AG10803 (cell line): Measurements from ENCODE around the gene NAB1.

Experiments used
- DNase-seq: peaks from one replicate; pipeline ENCODE4 v3.0.0; 2010; ENCODE audit warnings: low read depth
- H3K4me3 ChIP-seq: 2 replicates; pipeline ENCODE4 v1.5.1; 2011; ENCODE audit warnings: mild to moderate bottlenecking, low read length, control low read depth
- TF ChIP-seq, protein P1 (sequence below): conservative IDR thresholded peaks from 2 replicates; pipeline ENCODE4 v1.5.1; 2011; ENCODE audit warnings: mild to moderate bottlenecking, low read length, control low read depth, inconsistent platforms

Gene NAB1

DNA sequence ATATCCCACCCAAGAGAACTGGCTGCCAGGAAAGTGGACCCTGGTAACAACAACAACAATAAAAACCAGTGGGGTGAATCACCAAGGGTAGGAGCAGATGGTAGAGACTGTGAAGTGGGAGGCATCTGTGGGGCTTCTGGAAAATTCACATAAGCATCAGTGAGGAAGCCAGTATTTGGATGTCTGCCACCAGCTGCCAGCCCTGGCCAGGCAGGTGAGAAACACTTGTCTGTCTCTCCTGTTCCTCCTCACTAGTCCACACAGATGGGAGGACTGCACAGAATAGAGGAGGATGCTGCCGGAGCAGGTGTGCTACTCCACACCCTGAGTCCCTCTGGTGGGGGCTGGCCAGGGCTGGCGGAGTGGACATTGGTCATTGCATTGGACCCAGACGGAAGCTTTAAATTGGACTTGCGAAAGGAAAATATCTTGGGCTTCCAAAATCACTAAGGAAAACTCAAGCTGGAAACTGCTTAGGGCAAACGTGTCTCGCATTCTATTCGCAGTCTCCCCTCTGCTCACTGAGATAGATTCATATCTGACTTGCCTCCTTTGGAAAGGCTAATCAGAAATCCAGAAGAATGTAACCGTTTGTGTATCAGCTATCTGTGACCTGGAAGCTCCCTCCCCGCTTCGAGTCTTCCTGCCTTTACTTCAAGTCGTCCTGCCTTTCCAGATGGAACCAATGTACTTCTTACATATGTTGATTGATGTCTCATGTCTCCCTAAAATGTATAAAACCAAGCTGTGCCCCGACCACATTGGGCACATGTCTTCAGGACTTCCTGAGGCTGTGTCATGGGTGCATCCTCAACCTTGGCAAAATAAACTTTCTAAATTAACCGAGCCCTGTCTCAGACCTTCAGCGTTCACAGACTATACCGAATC lies 69.1 kb downstream of the NAB1 start:
- H3K4me3 ChIP-seq = no peak overlapping the region
- TF ChIP-seq, protein P1, sequence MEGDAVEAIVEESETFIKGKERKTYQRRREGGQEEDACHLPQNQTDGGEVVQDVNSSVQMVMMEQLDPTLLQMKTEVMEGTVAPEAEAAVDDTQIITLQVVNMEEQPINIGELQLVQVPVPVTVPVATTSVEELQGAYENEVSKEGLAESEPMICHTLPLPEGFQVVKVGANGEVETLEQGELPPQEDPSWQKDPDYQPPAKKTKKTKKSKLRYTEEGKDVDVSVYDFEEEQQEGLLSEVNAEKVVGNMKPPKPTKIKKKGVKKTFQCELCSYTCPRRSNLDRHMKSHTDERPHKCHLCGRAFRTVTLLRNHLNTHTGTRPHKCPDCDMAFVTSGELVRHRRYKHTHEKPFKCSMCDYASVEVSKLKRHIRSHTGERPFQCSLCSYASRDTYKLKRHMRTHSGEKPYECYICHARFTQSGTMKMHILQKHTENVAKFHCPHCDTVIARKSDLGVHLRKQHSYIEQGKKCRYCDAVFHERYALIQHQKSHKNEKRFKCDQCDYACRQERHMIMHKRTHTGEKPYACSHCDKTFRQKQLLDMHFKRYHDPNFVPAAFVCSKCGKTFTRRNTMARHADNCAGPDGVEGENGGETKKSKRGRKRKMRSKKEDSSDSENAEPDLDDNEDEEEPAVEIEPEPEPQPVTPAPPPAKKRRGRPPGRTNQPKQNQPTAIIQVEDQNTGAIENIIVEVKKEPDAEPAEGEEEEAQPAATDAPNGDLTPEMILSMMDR = no peak
- no peak for DNase-seq

- TF ChIP-seq, protein P1 = no peak
- peak; percentile 63 for DNase-seq
- H3K4me3 ChIP-seq = no peak overlapping the region
These were observed 70.0 kb downstream of the NAB1 start for GRCh38 chr2:190718652-190719526.

GRCh38 chr2:190720276-190720675 lies 71.4 kb downstream of the NAB1 start:
- no peak for DNase-seq
- H3K4me3 ChIP-seq = no peak overlapping the region
- TF ChIP-seq, protein P1 = no peak

DNA sequence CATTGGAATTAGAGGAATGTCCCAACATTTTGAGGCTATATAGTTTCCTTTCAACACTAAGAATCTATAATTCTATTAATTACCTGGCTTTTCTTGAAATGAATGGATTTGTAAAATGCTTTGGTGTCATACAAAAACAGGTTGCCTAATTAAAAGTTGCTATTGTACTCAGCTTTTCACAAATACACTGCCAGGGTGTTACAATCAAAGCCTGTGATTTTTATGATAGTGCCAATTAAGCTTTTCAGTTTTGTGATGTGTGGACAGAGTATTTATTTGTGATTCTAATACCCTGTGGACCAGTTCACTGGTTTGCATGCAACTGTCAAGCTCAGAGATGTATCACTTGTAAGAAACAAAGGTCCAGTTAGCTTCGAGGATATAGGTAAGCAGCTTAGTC lies 71.8 kb downstream of the NAB1 start:
- H3K4me3 ChIP-seq = no peak overlapping the region
- no peak for DNase-seq
- TF ChIP-seq, protein P1 = no peak

- no peak overlapping the region for H3K4me3 ChIP-seq
- DNase-seq = no peak
- TF ChIP-seq, protein P1 = no peak
These were observed 73.3 kb downstream of the NAB1 start for GRCh38 chr2:190722061-190722759.

DNA sequence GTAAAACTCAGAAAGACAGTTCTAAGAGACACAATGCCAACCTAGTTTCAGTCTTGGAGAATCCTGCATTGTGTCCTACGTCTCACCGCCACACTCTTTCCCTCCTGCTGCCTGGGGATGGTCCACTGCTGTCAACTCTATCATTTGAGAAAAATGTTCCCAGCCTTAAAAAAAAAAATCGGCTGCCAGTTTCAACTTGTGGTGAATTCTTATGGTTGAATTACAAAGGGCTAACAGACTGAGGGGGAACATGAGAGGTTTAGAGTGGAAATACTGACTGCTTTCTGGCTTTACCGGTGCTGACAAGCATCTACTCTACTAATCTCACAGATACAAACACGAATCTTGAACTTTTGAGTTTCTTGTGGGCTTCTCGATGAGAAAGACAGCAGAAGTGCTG lies 74.0 kb downstream of the NAB1 start:
- TF ChIP-seq, protein P1 = no peak
- no peak overlapping the region for H3K4me3 ChIP-seq
- DNase-seq = no peak
